Skin epidermis (tissue), 12 donors: ENCODE results near the gene SSNA1.

Experiments used
- H3K27ac ChIP-seq, 21 experiments: fragments of 200-600 bp; sonication (generic) in 11 of 21; one replicate each; pipeline ENCODE4 v1.5.0; 2020; ENCODE audit warnings: mild to moderate bottlenecking in 3 of 21, inconsistent platforms in 2 of 21, moderate library complexity in 2 of 21
- H3K4me3 ChIP-seq, 7 experiments: fragments of 200-600 bp; sonication (generic) in 2 of 7; one replicate each; pipeline ENCODE4 v1.5.0; 2020; ENCODE audit warnings: inconsistent platforms in 2 of 7, mild to moderate bottlenecking in 2 of 7, moderate library complexity in 1 of 7

Gene SSNA1

DNA sequence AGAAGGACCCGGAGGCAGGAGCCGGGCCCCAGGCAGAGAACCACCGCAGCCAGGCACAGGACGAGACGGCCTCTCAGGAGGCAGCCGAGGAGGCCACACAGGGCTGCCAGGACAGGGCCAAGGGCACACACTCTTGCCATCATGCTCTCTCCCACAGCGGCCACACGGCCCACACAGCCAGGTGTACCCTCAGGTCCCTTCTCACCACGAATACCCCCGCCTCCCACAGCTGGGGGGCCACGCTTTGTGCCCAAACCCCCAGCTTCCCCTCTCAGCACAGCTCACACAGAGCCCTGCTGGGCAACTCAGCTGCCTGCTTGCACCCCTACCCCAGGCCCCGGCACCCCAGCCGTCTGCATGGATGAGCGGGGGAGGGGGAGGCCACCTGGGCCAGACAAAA lies 5.3 kb downstream of the SSNA1 start:
- Histone ChIP-seq H3K27ac (peak overlapping the region in 2 of 21 experiments; percentile 40 to 72), H3K4me3 (no peak overlapping the region)

DNA sequence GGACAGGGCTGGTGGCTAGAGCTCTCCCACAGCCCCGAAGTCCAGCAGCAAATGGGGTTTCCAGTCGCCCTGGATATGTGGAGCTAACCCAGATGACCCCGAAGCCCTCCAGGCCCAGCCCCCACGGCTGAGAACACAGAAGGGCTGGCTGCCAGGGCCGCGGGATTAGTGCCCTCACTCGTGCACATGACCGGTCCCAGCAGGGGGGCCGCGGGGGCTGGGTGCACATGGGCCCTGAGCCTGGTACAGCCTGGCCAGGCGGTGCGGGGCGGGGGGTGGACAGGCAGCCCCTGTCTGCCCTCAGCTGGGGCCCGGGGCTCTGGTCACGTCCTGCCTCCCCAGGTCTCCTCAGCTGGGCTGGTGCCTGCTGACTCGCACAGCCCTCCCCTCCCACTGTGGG lies 5.9 kb downstream of the SSNA1 start:
- Histone ChIP-seq H3K4me3 (no peak overlapping the region), H3K27ac (peak overlapping the region in 9 of 21 experiments; percentile 1 to 72 (median 36))

GRCh38 chr9:137194909-137195308 lies 6.4 kb downstream of the SSNA1 start:
- Histone ChIP-seq H3K4me3 (peak overlapping the region in 1 of 7 experiments; percentile 16), H3K27ac (peak overlapping the region in 10 of 21 experiments; percentile 1 to 72 (median 49))

GRCh38 chr9:137195525-137196220 lies 7.2 kb downstream of the SSNA1 start:
- Histone ChIP-seq H3K4me3 (peak overlapping the region in 1 of 7 experiments; percentile 16), H3K27ac (peak overlapping the region in 9 of 21 experiments; percentile 1 to 72 (median 50))

GRCh38 chr9:137198051-137198901 lies 9.8 kb downstream of the SSNA1 start:
- H3K4me3 ChIP-seq: no peak overlapping the region
- peak overlapping the region in 1 of 21 experiments; percentile 17 for H3K27ac ChIP-seq

DNA sequence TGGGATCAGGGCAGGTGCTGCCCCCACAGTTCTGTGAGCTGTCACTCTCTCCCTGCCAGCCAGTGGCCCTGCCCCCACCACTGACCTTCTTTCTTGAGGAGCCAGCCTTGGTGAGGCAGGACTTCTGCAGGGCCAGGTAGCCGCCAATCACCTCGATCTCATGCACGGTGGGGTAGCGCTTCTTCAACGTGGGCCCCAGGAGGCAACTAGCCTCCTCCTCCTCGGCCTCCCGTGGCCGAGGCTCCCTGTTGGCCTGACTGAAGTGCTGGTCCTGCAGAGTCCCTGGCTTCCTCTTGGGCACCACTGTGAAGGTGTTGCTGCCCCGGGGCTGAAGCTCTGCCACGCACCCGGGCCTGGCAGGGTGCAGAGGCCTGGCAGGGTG lies 10.4 kb downstream of the SSNA1 start:
- Histone ChIP-seq H3K27ac (peak overlapping the region in 5 of 21 experiments; percentile 11 to 51 (median 39)), H3K4me3 (no peak overlapping the region)

GRCh38 chr9:137199411-137200121 lies 11.1 kb downstream of the SSNA1 start:
- peak overlapping the region in 7 of 21 experiments; percentile 7 to 65 (median 39) for H3K27ac ChIP-seq
- H3K4me3 ChIP-seq: peak overlapping the region; percentile 9 to 71 (median 27)

DNA sequence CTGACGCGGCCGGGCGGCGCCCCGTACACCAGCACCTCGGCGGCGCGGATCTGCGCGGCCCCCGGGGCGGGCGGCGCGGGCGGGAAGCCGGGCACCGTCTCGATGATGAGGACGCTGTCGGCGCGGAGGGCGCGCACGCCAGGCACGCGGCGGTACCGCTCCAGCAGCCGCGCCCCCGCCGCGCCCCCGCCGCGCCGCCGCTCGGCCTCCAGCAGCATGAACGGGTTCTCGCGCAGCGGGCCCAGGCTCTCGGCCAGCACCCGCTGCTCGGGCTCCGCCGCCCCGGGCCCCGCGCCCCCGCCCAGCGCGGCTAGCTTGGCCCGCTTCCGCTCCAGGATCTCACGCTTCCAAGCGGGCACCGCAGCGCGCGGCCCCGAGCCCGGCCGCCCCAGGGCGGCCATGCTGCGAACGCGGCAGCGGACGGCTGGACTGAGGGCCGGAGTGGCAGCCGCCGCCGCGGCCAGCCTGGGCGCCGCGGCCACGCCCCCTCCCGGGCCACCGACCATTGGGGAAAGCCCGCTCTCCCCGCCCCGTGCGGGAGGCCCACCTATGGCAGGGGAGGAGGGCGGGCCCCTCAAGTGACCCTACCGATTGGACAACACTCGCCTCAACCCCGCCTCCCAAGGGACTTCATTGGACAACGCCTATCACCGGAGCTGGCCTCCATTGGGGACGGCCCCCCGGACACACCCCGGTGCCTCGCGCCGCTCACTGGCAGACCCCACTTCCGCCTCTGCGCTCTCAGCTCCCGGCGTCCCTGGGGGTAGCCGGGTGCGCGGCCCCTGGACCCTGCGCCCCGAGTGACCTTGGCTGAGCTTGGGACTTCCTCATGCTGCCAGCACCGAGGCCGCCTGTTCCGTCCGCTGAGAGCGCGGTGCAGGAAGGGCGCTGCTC lies 12.1 kb downstream of the SSNA1 start, which contains the start of gene TPRN:
TSS of gene TPRN (minus strand) at position 431 of the 894 bp plus-strand sequence. CDS start at position 401, 30 bp downstream.
- Histone ChIP-seq H3K4me3 (peak within 1 kb of the TSS; percentile 45 to 71 (median 58)), H3K27ac (peak within 1 kb of the TSS in 20 of 21 experiments; percentile 61 to 97 (median 82))

- Histone ChIP-seq H3K4me3 (peak overlapping the region; percentile 45 to 71 (median 58)), H3K27ac (peak overlapping the region in 20 of 21 experiments; percentile 61 to 97 (median 82))
Observed at GRCh38 chr9:137201205-137201868, 12.9 kb downstream of the SSNA1 start.

GRCh38 chr9:137202966-137203365 lies 14.5 kb downstream of the SSNA1 start:
- Histone ChIP-seq H3K4me3 (no peak overlapping the region), H3K27ac (no peak overlapping the region)

GRCh38 chr9:137204731-137205125 lies 16.3 kb downstream of the SSNA1 start:
- Histone ChIP-seq H3K27ac (peak overlapping the region in 20 of 21 experiments; percentile 80 to 93 (median 86)), H3K4me3 (peak overlapping the region; percentile 68 to 99 (median 94))

GRCh38 chr9:137205126-137206069 lies 16.9 kb downstream of the SSNA1 start, which contains the start of the genes NDOR1 and TMEM203:
Gene NDOR1 (plus strand): TSS chr9:137205700. CDS start chr9:137205778, 78 bp downstream.
Gene TMEM203 (minus strand): TSS chr9:137205648. CDS start chr9:137205414, 234 bp downstream.
- H3K4me3 ChIP-seq: peak within 1 kb of the TSS; percentile 68 to 99 (median 94)
- peak within 1 kb of the TSS; percentile 31 to 93 (median 86) for H3K27ac ChIP-seq

- Histone ChIP-seq H3K4me3 (peak overlapping the region in 3 of 7 experiments; percentile 93 to 99 (median 99)), H3K27ac (peak overlapping the region in 1 of 21 experiments; percentile 87)
Observed at GRCh38 chr9:137206602-137207001, 18.1 kb downstream of the SSNA1 start.

GRCh38 chr9:137211532-137211931 lies 23.1 kb downstream of the SSNA1 start:
- Histone ChIP-seq H3K27ac (no peak overlapping the region), H3K4me3 (no peak overlapping the region)

DNA sequence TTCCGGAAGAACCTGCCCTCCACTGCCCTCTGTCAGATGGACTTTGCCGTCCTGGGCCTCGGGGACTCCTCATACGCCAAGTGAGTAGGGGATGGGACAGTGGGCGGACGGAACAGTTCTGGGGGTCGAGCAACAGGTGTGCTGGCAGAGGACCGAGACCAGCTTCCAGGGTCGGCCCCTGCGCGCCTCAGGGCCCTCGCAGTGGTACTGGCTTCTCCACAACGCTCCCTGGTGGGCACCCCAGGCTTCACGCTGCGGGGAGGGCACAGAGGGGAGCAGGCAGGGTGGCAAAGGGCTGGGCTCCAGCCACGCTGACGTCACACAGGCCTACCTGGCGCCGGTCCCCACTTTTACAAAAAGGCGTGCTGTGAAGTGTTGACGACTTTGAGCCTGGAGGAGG lies 24.0 kb downstream of the SSNA1 start:
- no peak overlapping the region for H3K27ac ChIP-seq
- no peak overlapping the region for H3K4me3 ChIP-seq

DNA sequence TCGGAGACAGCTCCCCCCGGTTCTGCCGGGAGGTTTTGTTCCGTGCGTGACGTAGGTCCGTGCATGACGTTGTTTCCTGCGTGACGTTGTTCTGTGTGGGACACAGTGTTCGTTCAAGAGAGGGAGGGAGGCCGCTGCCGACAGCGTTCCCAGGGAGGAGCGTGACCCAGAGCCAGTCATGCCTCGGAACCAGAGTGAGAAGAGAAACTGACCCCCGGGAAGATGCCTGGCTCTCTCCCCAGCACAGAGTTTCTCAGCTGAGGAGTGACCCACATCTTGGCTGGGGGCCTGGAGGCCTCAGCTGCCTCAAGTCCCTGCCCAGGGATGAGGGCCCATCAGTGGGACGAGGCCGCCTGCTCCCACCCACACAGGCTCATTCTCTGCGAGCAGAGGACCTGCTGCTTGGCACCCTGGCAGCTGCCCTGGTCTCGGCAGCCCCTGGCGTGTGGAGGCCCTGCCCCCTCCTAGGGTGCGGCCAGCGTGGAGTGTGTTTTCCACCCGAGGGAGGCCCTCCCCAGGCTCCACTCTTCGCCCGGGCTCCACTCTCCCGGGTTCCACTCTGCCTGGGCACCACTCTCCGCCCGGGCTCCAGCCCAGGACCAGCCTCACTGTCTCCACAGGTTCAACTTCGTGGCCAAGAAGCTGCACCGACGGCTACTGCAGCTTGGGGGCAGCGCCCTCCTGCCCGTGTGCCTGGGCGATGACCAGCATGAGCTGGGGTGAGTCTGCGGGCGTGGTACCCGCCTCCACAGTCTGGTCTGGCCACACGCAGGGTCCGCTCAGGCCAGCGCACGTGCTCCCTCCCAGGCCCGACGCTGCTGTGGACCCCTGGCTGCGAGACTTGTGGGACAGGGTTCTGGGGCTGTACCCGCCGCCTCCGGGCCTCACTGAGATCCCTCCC lies 24.9 kb downstream of the SSNA1 start:
- Histone ChIP-seq H3K27ac (no peak overlapping the region), H3K4me3 (no peak overlapping the region)
